Measurements from ENCODE around the gene EPHA6.

- TF ChIP-seq TAF15 (IDR thresholded peaks at IDR 0.05; ENCODE audit: low read depth, low read length) (no peak), ZHX1 (conservative IDR thresholded peaks at IDR 0.05; ENCODE audit: low read length) (no peak), ZNF551 (CRISPR knock-in tag; IDR thresholded peaks at IDR 0.05) (no peak), EHMT2 (IDR thresholded peaks at IDR 0.05) (no peak), TFAP4 (CRISPR knock-in tag; IDR thresholded peaks at IDR 0.05; ENCODE audit: borderline replicate concordance) (no peak), CTCF (IDR thresholded peaks at IDR 0.05 in 2 of 3, conservative IDR thresholded peaks at IDR 0.05 in 1 of 3; ENCODE audit: insufficient read depth in 2 of 3, low read depth in 1 of 3, low read length in 3 of 3) (no peak), NRF1 (conservative IDR thresholded peaks at IDR 0.05 in 1 of 2, IDR thresholded peaks at IDR 0.05 in 1 of 2) (no peak), ZBTB49 (CRISPR knock-in tag; IDR thresholded peaks at IDR 0.05; ENCODE audit: borderline replicate concordance) (no peak), USF2 (CRISPR knock-in tag; IDR thresholded peaks at IDR 0.05) (no peak), REST (IDR thresholded peaks at IDR 0.05; ENCODE audit: borderline replicate concordance) (no peak), REST (CRISPR knock-in tag; IDR thresholded peaks at IDR 0.05; ENCODE audit: low read depth) (no peak)
Measured at GRCh38 chr3:97232393-97233034, 418.1 kb downstream of the EPHA6 start.

Measured in K562 (cell line).